ENCODE measurements around the gene HIF1A.
A peak's percentile ranks its signal among the peaks of the same experiment; 100 is the strongest.
"Not testable (repeated sequence)": the region's sequence is repeated elsewhere in the genome, so short reads cannot be mapped to it uniquely, and the experiment has no call there.

The HIF1A gene

GRCh38 chr14:61673305-61673704 lies 22.0 kb upstream of the HIF1A start:
- no peak for DNase-seq

- no peak for DNase-seq
Observed at GRCh38 chr14:61675291-61675690, 20.0 kb upstream of the HIF1A start.

- DNase-seq = peak; percentile 82 to 99
Observed at GRCh38 chr14:61677479-61677878, 17.8 kb upstream of the HIF1A start.

- no peak for DNase-seq
Observed at GRCh38 chr14:61678975-61679374, 16.3 kb upstream of the HIF1A start.

- no peak for DNase-seq
Observed at GRCh38 chr14:61681413-61681812, 13.9 kb upstream of the HIF1A start.

GRCh38 chr14:61683108-61683507 lies 12.2 kb upstream of the HIF1A start:
- no peak for DNase-seq

GRCh38 chr14:61690039-61690438 lies 5.3 kb upstream of the HIF1A start:
- no peak for DNase-seq

GRCh38 chr14:61690982-61691381 lies 4.3 kb upstream of the HIF1A start:
- DNase-seq = no peak

GRCh38 chr14:61691495-61691894 lies 3.8 kb upstream of the HIF1A start:
- DNase-seq = no peak

GRCh38 chr14:61694039-61694438 lies 1.3 kb upstream of the HIF1A start:
- no peak for DNase-seq

- DNase-seq = peak; percentile 42 to 59
Observed at GRCh38 chr14:61695695-61696527, 598 bp downstream of the HIF1A start.

- no peak for DNase-seq
Observed at GRCh38 chr14:61696753-61697318, 1.5 kb downstream of the HIF1A start.

GRCh38 chr14:61698206-61698980 lies 3.1 kb downstream of the HIF1A start:
- DNase-seq = no peak

- DNase-seq = no peak
Observed at GRCh38 chr14:61699027-61699426, 3.7 kb downstream of the HIF1A start.

- DNase-seq = no peak
Observed at GRCh38 chr14:61700104-61700886, 5.0 kb downstream of the HIF1A start.

- DNase-seq = no peak
Observed at GRCh38 chr14:61701946-61702345, 6.6 kb downstream of the HIF1A start.

GRCh38 chr14:61703342-61704129 lies 8.2 kb downstream of the HIF1A start:
- DNase-seq = no peak

GRCh38 chr14:61704554-61704953 lies 9.2 kb downstream of the HIF1A start:
- DNase-seq = no peak

- no peak for DNase-seq
Observed at GRCh38 chr14:61705017-61705416, 9.7 kb downstream of the HIF1A start.

GRCh38 chr14:61706096-61706690 lies 10.9 kb downstream of the HIF1A start:
- no peak for DNase-seq

- DNase-seq = not testable (repeated sequence)
Observed at GRCh38 chr14:61707774-61708173, 12.5 kb downstream of the HIF1A start.
